ENCODE measurements around the gene SNX5.
A peak's percentile ranks its signal among the peaks of the same experiment; 100 is the strongest.

SNX5 gene

DNA sequence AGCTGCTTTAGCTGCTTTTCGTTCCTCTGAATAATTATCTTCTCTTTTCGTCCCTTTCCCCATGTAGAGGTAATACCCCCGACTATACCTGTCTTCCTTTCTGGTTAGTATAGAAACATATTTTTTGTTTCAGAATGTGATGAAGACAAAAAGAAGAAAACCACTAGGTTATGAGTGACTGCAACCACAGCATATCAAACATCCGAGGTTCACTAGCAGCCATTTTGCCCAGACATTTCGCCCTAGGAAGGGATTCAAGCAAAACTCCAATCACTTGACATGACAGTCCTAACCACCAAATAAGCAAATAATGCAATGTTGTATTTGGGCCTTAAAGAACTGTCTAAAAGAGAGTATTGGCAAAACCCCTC lies 9.4 kb downstream of the SNX5 start:
- DNase-seq: no peak

DNA sequence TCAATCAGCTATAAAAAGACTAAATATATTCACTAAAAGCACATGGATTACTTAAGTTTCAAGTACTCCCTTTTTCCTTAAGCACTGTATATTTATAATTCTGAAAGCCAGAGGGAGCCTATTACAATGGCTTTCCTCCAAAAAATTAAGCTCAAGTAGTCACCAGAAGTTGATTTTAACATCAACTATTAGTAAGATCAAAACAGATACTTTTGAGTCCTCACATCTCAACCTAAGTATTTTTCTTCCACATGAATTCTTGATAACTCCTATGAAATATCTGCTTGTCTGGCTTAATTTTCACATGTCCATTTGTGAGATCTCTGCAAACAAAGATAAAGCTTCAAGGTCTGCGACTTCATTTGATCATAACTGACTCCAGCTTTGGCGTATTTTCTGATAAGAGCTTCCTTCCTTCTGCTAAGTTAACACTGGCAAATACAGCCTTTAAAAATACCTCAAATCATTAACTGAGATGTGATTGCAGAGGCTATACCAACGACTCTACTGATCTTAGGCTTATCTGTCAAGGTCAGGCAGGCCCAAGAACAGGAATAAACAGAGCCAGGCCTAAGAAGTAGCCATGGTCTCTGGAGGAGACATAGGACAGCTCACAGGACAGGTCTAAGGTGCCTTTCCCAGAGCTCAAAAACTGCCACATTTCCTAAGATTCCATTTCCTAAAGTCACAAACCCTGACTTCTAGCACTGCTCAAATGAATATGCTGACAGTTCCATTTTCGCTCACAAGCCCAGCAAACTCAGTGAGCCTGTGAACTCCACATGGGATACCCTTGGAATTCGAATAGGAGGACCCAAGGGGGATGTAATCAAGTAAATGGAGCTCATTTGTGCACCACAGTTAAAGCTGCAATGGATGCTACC lies 10.0 kb downstream of the SNX5 start:
- DNase-seq: peak in 2 of 3 donors; percentile 8 to 14

DNA sequence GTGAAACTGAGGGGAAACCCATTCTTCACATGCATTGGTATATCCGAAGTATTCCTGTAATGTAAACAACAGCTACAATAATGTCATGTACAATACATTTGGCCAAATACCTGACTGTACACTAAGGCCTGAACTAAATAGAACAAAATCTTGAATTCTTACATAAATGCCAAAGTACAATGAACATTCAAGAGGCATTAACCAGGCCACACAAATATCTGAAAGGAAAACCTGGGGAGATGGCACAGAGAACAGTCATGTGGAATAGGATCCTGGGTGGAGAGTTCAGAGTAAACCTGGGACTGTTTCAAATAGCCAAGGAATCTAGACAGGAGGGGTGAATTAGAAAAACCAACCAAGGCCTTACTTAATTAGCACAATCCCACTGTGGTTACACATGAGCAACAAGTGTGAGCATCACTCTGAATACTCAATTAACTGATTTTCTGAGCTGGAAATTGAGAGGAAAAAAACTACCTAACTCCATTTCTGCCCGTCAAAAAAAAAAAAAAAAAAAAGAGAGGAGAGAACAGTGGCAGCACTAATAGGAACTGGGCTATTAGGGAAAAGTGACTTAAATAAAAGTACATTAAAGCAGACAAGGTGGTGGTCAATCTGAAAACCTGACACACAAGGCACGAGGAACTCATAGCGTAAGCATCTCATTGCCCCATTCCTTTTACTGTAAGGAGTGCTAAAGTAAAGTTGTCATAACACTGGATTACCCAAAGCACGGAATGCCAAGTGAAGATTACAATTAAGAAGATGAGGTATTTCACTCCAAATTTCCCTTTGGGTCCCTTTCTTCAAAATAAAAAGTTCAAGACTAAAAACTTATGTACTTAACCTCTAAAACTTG lies 10.9 kb downstream of the SNX5 start:
- peak in 1 of 3 donors; percentile 21 for DNase-seq

DNA sequence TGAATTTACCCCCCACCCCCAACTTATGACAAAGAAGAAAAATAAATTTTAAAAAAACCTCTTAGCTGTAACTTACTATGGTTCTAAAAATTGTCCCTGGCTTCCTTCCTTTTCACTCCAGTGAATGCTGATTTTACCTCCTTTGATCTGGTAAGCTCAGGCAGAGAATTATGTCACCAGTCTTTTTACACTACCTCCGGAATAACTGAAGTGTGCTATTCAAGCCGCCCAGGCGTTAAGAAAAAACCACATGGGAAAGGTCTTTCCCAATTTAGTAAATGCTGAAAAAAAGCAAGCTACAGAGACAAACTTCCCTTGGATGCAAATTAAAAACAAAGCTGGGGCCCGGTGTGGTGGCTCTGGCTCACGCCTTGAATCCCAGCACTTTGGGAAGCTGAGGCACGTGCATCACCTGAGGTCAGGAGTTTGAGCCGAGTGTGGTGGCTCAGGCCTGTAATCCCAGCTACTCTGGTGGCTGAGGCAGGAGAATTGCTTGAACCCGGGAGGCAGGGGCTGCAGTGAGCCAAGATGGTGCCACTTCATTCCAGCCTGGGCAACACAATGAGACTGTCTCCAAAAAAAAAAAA lies 12.4 kb downstream of the SNX5 start:
- DNase-seq: peak in 1 of 3 donors; percentile 18

DNA sequence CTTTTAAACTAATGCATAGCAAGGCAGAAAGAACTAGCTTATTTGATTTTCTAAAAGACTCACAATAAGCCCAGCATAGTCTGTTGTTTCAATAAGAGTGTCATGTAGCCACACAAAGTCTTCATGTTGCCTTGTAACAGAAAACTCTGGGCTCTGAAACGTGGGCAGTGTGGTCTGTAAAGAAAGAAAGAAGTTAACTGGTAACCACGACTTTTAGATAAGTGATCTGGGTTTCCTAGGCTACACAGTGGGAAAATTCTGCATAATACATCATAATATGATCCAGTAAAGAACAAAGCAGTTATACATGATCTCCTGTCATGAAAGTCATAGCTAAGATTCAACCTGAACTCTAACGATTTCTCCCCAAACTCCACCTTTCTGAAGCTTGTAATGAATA lies 13.3 kb downstream of the SNX5 start:
- no peak for DNase-seq

DNA sequence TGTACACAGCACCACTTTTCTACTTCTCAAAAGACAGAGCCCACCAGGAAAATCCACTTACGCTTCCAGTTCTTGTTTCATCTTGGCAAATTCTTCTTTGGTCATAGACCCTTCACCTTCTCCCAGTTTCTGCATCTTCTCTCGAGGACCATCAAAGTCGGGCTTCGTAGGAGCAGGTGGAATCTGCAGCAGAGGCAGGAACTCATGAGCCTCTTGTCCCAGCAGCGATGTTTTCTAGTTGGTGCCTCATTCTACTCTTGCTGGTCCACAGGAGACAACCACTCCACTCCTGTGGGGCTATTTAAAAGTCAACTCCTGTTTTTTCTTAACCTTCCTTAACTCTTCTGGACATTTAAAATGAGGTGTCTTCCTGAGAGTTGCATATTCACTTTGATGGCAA lies 14.7 kb downstream of the SNX5 start:
- DNase-seq: no peak

DNA sequence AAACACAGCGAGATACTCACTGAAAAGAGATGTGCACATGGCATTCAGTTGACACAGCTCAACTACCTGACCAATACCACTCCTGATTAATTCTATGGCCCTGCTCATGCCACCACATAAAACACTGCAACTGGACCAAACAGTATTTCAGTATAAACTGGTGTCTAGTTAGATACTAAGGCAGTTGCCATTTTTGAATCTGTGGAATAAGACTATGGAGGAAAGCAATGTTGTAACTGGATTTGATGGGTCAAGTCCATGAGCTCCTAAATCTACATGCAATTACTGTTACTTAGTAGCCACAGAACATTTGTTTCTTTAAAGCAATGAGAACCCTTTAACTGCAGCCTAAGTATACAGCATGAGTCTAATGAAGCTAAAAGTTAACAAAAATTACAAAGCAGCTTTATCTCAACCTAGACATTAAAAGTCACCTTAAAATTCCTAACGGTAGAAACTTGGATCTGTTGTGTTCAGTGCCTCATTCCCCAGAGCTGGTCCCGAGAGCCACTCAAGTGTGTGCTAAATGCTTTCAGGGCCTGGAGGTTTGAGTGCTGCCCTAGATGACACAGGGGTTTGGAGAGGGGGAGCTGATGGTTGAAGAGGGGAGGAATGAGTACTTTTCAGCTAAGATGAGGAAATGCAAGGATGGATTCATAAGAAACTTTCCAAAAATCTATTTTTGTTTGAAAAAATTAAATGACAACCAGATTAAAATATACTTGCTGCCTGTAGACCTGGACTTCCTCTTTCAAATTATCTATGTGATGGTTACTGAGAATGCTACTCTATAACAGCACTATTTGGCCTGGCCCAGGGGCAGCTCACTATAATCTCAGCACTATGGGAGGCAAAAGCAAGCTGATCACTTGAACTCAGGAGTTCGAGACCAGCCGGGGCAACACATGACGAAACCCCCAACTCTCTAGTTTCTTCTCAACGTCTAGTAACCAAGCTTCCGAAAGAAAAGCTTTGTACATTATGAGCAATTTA lies 15.6 kb downstream of the SNX5 start:
- DNase-seq: no peak

DNA sequence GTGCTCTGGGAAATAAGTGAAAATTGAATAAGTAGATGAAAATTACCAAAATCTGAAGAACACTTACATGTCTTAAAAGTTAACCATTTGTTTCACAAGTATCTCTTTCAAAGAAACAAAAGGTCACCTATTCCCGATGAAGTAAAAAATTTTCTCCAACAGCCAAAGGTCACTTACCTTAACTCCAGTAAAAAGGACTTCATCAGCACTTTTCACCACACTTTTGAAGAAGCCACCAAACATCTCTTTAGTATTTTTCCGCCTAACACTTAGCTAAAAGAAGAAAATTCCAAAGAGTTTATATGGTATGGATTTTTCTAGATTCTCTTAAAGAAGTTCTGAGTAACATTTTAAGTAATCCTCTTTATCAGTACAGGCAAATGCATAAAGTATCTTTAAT lies 17.3 kb downstream of the SNX5 start:
- DNase-seq: no peak

DNA sequence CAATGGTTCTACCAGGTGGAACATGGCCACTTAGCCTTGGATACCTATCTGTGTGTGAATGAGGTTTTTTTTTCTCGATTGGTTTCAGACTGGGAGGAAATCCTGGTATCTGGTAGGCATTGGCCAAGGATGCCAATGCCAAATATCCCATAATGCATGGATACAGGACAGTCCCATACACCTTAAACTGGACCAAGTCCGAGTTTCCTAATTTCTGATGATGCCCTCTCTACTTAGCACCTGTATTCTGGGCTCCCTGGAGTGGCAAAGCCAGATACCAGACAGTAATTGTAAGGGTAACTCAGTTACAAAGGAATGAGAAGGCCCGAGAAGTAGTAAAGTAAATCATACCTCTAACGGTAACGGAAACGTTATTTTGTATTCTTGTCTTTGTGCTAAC lies 17.9 kb downstream of the SNX5 start:
- no peak for DNase-seq

DNA sequence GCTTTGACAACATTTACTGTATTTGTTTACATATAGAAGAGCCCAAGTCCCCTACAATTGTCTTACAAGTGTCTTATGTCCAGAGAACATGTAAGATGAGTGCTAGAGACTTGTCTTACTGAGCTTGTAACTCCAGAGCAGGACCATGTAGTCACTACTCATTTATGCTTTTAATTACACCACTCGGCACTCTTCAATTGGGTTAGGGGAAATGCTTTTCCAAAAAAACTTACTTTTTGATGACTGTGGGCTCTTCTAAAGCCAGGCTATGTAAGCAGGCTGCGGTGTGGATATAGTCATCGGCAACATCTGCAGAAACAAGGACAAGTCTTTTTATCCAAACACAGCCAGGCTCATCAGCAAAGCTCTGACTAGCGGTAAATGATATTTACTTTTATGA lies 18.7 kb downstream of the SNX5 start:
- DNase-seq: no peak

DNA sequence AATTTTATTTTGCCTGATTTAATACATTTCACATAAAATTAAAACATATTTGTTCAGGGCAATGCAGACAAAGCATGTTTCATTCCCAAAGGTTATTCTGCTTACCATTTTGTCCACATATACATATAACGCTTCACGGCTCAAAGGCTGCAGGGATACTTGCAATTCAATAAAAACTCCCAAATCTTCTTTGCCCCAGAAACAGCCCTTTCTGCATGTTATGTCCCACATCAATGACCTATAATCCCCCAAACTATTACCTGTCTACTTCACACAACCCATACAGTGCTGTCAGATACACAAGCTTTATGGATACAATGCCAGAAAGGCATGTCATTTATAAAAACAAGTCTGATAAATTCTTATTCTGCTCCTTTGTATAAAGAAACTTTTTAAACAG lies 20.2 kb downstream of the SNX5 start:
- DNase-seq: no peak

DNA sequence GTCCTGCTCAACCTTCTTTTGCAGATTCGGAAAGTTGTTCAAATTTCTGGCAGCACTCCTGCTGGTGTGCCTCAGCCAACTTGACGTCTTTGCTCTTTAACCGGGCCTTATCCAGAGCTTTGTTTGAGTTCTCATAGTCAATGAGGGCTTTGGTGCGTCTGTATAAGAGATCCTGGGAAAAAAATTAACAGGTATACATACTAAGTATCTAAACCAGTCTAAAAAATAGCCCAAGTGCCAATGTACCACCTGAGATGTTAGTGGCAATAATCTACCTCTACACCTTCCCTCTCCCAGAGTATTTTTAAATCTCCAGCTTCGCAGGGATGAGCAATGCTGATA lies 21.1 kb downstream of the SNX5 start:
- no peak for DNase-seq

DNA sequence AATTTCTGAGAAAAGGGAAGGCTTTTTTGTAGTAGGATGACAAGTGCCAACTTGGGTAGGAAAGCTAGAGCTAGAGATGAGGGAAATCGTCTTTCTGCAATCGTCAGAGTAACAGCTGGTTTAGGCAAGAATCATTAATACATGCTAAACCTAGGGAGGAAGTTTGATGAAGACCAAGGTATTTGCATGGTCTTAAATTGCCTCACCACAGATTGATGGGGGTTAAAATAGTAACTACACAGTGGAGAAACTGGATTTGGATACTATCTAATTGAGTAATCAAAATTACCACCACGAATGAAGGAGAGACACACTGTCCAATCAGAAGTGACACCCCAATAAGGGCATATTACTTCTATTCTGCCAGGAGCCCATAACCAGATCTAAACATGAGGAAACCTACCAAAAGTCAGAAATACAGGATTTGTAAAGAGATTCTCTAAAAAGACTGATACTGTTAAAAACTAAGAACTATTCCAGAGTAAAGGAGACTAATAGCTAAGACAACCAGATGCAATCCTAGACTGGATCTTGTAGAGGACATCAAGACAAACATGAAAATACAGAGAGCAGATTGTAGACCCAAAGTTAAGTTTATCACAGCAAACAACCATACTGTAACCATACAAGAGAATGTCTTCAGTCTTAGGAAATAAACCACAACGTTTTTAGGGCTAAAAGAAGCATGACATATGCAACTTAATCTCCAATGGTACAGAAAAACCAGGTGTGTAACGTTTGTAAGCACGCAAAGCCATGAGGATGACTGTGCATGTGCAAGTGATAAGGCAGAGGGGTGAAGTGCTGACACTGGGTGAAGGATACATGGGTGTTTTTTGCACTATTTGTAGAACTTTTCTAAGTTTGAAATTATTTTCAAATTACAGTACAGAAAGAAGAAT lies 21.8 kb downstream of the SNX5 start:
- peak in 1 of 3 donors; percentile 15 for DNase-seq

DNA sequence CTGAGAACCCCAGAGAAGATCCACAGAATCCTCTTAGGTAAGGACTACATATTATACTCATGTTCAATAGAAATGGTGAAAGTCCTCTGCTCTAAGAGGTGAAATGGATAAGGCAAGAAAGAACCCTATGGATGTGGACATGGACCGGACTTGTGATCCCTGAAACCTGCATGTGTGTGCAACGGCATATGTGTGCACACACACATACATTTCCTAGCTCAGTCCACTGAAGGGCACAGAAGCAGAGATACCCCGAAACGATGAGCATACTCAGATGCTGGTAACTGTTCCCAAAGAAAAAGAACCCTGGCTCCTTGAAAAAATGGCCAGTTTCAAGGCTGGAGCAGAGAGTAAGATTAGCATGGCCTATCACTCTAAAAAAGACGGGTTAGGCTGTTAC lies 22.6 kb downstream of the SNX5 start:
- no peak for DNase-seq

DNA sequence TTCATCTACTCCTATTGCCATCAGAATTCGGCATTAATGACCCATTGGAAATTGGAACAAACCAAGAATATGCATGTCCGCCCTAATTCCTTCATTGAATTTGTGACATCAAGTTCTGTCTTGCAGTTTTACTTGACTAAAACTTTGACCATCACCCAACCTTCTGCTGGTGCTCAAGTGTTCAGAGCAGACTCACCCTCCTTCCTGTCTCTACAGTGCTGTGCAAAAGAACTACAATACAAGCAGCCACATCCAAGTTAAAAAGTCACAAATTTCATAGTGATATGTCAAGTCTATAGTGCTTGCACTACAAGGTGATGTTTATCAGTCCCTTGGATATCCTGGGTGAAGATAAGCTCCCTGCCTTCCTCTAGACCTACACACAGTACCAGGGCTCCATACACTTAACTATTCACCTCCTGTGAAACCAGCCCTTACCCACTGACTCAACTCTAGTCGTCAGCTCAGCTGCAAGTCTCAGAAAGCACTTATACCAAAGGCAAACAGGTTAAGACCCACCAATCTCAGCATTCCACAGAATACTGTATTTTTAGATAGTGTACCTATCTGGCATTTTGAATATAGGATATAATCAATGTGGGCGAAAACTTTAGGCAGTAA lies 23.6 kb downstream of the SNX5 start:
- no peak for DNase-seq

DNA sequence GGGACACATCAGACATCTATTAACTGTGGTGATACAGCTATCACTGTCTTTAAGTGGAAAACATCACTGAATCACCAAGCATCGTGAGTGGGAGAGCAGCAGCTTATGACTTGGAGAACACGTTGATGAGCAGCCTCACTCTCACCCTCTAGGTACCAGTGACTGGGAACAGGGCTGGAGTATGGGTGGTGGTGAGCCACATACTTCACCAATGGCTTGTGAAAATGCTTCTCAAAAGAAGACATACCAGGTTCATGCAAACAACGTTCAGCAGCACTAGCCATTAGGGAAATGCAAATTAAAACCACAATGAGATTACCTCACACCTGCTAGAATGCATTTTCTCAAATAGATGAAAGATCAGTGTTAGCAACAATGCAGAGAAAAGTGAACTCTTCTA lies 25.3 kb downstream of the SNX5 start:
- no peak for DNase-seq

DNA sequence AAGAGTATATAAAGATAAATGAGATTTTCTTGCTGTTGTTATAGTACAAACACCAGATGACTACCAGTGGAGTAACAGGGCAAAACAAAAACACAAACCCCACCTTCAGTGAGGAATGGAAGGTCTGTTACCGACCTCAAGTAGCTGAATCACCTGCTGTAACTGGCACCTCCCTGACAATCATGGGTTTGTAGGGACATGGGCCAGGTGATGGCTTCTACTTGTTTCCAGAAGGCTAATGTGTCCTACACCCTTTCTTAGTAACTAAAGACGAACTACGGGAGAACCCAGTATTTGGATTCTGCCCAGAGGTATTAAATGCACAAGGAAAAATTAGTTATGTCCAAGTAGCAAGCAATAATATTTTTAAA lies 26.8 kb downstream of the SNX5 start:
- no peak for DNase-seq

DNA sequence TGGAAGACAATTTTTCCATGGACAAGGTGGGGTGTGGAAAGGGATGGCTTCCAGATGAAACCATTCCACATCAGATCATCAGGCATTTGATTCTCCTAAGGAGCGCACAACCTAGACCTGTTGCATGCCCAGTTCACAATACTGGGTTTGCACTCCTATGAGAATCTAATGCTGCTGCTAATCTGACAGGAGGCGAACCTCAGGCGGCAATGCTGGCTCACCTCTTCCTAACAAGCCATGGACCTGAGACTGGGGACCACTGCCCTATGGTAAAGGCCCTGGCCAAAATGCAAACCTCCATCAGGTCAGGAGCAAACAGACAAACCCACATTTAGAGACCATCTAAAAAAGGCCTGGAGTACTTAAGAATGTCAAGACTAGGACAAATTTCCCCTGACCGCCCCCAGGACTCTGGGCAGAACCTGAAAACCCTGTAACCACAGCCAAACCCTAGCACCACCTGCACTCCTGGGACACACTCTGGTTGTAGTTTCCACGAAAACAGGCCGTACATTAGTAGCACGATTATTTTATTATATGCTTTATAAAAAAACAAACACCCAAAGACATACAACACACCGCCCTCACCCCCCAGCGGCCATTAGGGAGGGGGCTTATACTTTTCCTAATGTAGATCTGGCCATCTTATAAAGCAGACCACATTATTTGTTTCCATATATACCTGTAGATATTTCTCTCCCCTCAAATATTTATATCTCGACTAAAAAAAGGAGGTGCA lies 27.3 kb downstream of the SNX5 start:
- no peak for DNase-seq

DNA sequence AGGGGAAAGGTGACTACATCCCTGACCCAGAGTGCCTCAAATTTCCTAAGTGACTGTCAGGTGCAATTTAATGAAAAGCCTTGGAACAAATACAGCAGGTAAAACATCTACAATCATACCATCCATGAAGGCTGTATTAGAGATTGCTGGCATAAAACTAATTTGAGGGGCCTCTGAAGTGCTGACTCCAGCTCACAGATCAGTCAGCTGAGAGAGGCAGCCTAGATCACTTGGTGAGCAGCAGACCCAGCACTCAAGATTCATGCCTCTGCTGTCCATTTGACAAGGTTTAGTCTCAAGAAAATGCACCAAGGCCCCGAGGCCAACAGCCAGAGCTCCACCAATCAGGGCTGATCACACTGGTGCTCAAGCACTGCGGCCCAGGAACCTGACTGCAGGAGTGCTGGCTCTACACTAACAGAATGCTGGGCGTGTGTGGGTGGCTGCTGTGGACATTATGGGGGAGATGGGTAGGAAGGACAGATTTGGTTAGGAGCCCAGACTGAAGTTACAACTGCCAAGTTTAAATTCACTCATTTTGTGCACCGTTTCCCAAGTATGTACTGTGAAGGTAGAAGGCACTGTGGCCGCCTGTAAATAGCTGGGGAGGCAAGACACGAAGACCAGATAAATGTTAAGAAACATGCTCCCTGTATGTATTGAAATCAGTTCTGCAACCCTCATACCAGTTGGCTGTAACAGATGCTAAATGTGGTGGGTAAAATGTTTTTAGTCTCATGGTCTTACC lies 28.2 kb downstream of the SNX5 start:
- DNase-seq: peak in 1 of 3 donors; percentile 17
